Esophagus squamous epithelium (tissue), 5 donors: ENCODE data around the gene AVPR1B. TPM values are rescaled to one million over a fixed set of nuclear protein-coding genes. Genes with fewer than 3 reads are reported as not detected.

ENCODE experiments used
- DNase-seq: peaks from one replicate; lab custom pipeline; 2025; lab: John Stamatoyannopoulos, UW
- H3K27ac ChIP-seq, 4 donors: fragments of 200-600 bp; sonication (generic); one replicate each; pipeline ENCODE4 v1.5.1; 2016 to 2019; ENCODE audit warnings: mild to moderate bottlenecking in 1 of 4
- H3K27me3 ChIP-seq, 4 donors: fragments of 200-600 bp; sonication (generic); 1 replicate in 3 of 4; 2 replicates in 1 of 4; pipeline versions ENCODE4 v1.5.1 to v1.6.0; 2017 to 2021; ENCODE audit warnings: antibody characterized with exemption in 1 of 4
- H3K36me3 ChIP-seq, 3 donors: fragments of 200-600 bp; sonication (generic); one replicate each; pipeline ENCODE4 v1.5.1; 2016 to 2019
- H3K4me1 ChIP-seq, 3 donors: fragments of 200-600 bp; sonication (generic); one replicate each; pipeline ENCODE4 v1.5.1; 2017 to 2019
- H3K4me3 ChIP-seq, 4 donors: fragments of 200-600 bp; sonication (generic); 1 replicate in 3 of 4; 2 replicates in 1 of 4; pipeline ENCODE4 v1.5.1; 2016 to 2019; ENCODE audit warnings: mild to moderate bottlenecking in 2 of 4, moderate library complexity in 1 of 4
- H3K9me3 ChIP-seq, 3 donors: fragments of 200-600 bp; sonication (generic); one replicate each; pipeline ENCODE4 v1.5.1; 2016 to 2019
- CTCF ChIP-seq, 6 experiments: fragments of 450-650 bp in 4 of 6; fragments of 200-600 bp in 2 of 6; sonication (generic) in 2 of 6; IDR thresholded peaks; one replicate each; pipeline ENCODE4 v1.5.1; 2016 to 2019; ENCODE audit warnings: antibody characterized with exemption in 6 of 6, mild to moderate bottlenecking in 4 of 6, moderate library complexity in 4 of 6
- POLR2A ChIP-seq, 4 donors: fragments of 450-650 bp; IDR thresholded peaks; one replicate each; pipeline ENCODE4 v1.6.1; 2017; ENCODE audit warnings: antibody characterized with exemption in 4 of 4, mild to moderate bottlenecking in 4 of 4, moderate library complexity in 3 of 4
- WGBS, 2 donors: methylation state at CpG; one replicate each; pipeline ENCODE4 v1.1.5; 2018; 5-methylcytosine and 5-hydroxymethylcytosine counted together
- intact Hi-C: fragments of 100-400 bp; cut with DNase I; formaldehyde crosslinking; loops from one replicate; pipeline ENCODE4 v1.15.0; 2022
- total RNA-seq, 4 donors: library from RNA; depleted of rRNA; stranded (reverse); fragments of >200 nt; gene quantifications; one replicate each; pipeline ENCODE4 v1.1.0, GENCODE V29; 2016
- donor health status: DM: yes; HTN: yes; CAD: no.

Gene AVPR1B
- total RNA-seq, 4 donors from 2014 or later, result not detected

- no peaks in the 10 kb centered on the region for H3K9me3 ChIP-seq
- peaks cover 0 to 10% (median 0%) of the 10 kb centered on the region in 3 donors for H3K4me1 ChIP-seq
- peak overlapping the region in 1 of 4 donors; percentile 27 for H3K27ac ChIP-seq
- TF ChIP-seq POLR2A (IDR thresholded peaks at IDR 0.05), result no peak
- TF ChIP-seq CTCF (IDR thresholded peaks at IDR 0.05), result no peak
- 54 to 65% methylated on average over 4 of the region's 4 CpGs for WGBS, 2 donors
- H3K36me3 ChIP-seq, result no peaks in the 10 kb centered on the region
- no peak for DNase-seq
- intact Hi-C loops, result loop anchor here (5.0 to 10.0 kb wide), 3 partner anchors 81 to 188 kb away; partner anchors contain the start of gene CTSE
- peaks cover 0 to 25% (median 0%) of the 10 kb centered on the region in 4 donors for H3K27me3 ChIP-seq
- no peak overlapping the region for H3K4me3 ChIP-seq
Observed at GRCh38 chr1:206105464-206105995, 11.7 kb downstream of the AVPR1B start.

GRCh38 chr1:206103979-206104378, 13.2 kb downstream of the AVPR1B start:
- intact Hi-C loops, result loop anchor here (10.0 kb wide), 1 partner anchor 79 kb away; the partner anchor contains the start of gene CTSE
- DNase-seq, result no peak
- WGBS, 2 donors, result 97 to 100% methylated on average over 3 to 6 of the region's 10 CpGs

GRCh38 chr1:206102292-206102936, 14.8 kb downstream of the AVPR1B start:
- DNase-seq, result no peak
- intact Hi-C loops, result loop anchor here (10.0 kb wide), 1 partner anchor 78 kb away; the partner anchor contains the start of gene CTSE

More at GRCh38 chr1:206103979-206104378, 13.2 kb downstream of the AVPR1B start:
- Histone ChIP-seq H3K4me3 (no peak overlapping the region), H3K4me1 (peaks cover 0 to 10% (median 0%) of the 10 kb centered on the region in 3 donors), H3K27me3 (peaks cover 0 to 23% (median 0%) of the 10 kb centered on the region in 4 donors), H3K27ac (no peak overlapping the region), H3K36me3 (no peaks in the 10 kb centered on the region), H3K9me3 (no peaks in the 10 kb centered on the region)
- TF ChIP-seq POLR2A (IDR thresholded peaks at IDR 0.05) (no peak), CTCF (IDR thresholded peaks at IDR 0.05) (no peak)

GRCh38 chr1:206101351-206102045, 15.7 kb downstream of the AVPR1B start:
- Histone ChIP-seq H3K27me3 (peaks cover 0 to 8% (median 0%) of the 10 kb centered on the region in 4 donors), H3K4me1 (peaks cover 0 to 8% (median 0%) of the 10 kb centered on the region in 3 donors), H3K36me3 (no peaks in the 10 kb centered on the region), H3K9me3 (no peaks in the 10 kb centered on the region), H3K27ac (no peak overlapping the region), H3K4me3 (no peak overlapping the region)
- intact Hi-C loops, result loop anchor here (10.0 kb wide), 1 partner anchor 77 kb away; the partner anchor contains the start of gene CTSE
- TF ChIP-seq CTCF (IDR thresholded peaks at IDR 0.05) (no peak), POLR2A (IDR thresholded peaks at IDR 0.05) (no peak)
- DNase-seq, result no peak
- WGBS, 2 donors, result 63 to 67% methylated on average over 4 to 5 of the region's 6 CpGs

More at GRCh38 chr1:206102292-206102936, 14.8 kb downstream of the AVPR1B start:
- no peak overlapping the region for H3K4me3 ChIP-seq
- no peak overlapping the region for H3K27ac ChIP-seq
- H3K9me3 ChIP-seq, result no peaks in the 10 kb centered on the region
- peaks cover 0 to 10% (median 0%) of the 10 kb centered on the region in 4 donors for H3K27me3 ChIP-seq
- H3K4me1 ChIP-seq, result peaks cover 0 to 10% (median 0%) of the 10 kb centered on the region in 3 donors
- TF ChIP-seq POLR2A (IDR thresholded peaks at IDR 0.05), result no peak
- no peak for TF ChIP-seq CTCF (IDR thresholded peaks at IDR 0.05)
- H3K36me3 ChIP-seq, result no peaks in the 10 kb centered on the region
